ENCODE results near the gene NXPH4.
A peak's percentile ranks its signal among the peaks of the same experiment; 100 is the strongest.

The NXPH4 gene

GRCh38 chr12:57216014-57216911 lies at the start of gene NXPH4:
Gene NXPH4 (plus strand): TSS chr12:57216794. CDS start chr12:57216970, 176 bp downstream.
- no peak for DNase-seq (ENCODE audit: low read depth)
- TF ChIP-seq CTCF (conservative IDR thresholded peaks at IDR 0.05; ENCODE audit: control insufficient read depth, insufficient read depth, low read depth, low read length) = no peak
- peak within 1 kb of the TSS; percentile 41 for H3K4me3 ChIP-seq (ENCODE audit: control insufficient read depth, low read depth, low read length)

GRCh38 chr12:57166971-57167371 lies 49.6 kb upstream of the NXPH4 start:
- peak; percentile 90 for DNase-seq (ENCODE audit: low read depth)
- H3K4me3 ChIP-seq (ENCODE audit: control insufficient read depth, low read depth, low read length) = no peak overlapping the region
- TF ChIP-seq CTCF (conservative IDR thresholded peaks at IDR 0.05; ENCODE audit: control insufficient read depth, insufficient read depth, low read depth, low read length) = no peak

- DNase-seq (ENCODE audit: low read depth) = no peak
- no peak for TF ChIP-seq CTCF (conservative IDR thresholded peaks at IDR 0.05; ENCODE audit: control insufficient read depth, insufficient read depth, low read depth, low read length)
- H3K4me3 ChIP-seq (ENCODE audit: control insufficient read depth, low read depth, low read length) = no peak overlapping the region
Observed at GRCh38 chr12:57168058-57168457, 48.5 kb upstream of the NXPH4 start.

- no peak overlapping the region for H3K4me3 ChIP-seq (ENCODE audit: control insufficient read depth, low read depth, low read length)
- TF ChIP-seq CTCF (conservative IDR thresholded peaks at IDR 0.05; ENCODE audit: control insufficient read depth, insufficient read depth, low read depth, low read length) = no peak
- no peak for DNase-seq (ENCODE audit: low read depth)
Observed at GRCh38 chr12:57169046-57169795, 47.4 kb upstream of the NXPH4 start.

- TF ChIP-seq CTCF (conservative IDR thresholded peaks at IDR 0.05; ENCODE audit: control insufficient read depth, insufficient read depth, low read depth, low read length) = no peak
- no peak for DNase-seq (ENCODE audit: low read depth)
- no peak overlapping the region for H3K4me3 ChIP-seq (ENCODE audit: control insufficient read depth, low read depth, low read length)
Observed at GRCh38 chr12:57169969-57170368, 46.6 kb upstream of the NXPH4 start.

GRCh38 chr12:57170408-57170807 lies 46.2 kb upstream of the NXPH4 start:
- no peak overlapping the region for H3K4me3 ChIP-seq (ENCODE audit: control insufficient read depth, low read depth, low read length)
- no peak for TF ChIP-seq CTCF (conservative IDR thresholded peaks at IDR 0.05; ENCODE audit: control insufficient read depth, insufficient read depth, low read depth, low read length)
- DNase-seq (ENCODE audit: low read depth) = no peak
